ENCODE measurements around the gene LBP.
"Not testable (repeated sequence)": the region's sequence is repeated elsewhere in the genome, so short reads cannot be mapped to it uniquely, and the experiment has no call there.

LBP gene

DNA sequence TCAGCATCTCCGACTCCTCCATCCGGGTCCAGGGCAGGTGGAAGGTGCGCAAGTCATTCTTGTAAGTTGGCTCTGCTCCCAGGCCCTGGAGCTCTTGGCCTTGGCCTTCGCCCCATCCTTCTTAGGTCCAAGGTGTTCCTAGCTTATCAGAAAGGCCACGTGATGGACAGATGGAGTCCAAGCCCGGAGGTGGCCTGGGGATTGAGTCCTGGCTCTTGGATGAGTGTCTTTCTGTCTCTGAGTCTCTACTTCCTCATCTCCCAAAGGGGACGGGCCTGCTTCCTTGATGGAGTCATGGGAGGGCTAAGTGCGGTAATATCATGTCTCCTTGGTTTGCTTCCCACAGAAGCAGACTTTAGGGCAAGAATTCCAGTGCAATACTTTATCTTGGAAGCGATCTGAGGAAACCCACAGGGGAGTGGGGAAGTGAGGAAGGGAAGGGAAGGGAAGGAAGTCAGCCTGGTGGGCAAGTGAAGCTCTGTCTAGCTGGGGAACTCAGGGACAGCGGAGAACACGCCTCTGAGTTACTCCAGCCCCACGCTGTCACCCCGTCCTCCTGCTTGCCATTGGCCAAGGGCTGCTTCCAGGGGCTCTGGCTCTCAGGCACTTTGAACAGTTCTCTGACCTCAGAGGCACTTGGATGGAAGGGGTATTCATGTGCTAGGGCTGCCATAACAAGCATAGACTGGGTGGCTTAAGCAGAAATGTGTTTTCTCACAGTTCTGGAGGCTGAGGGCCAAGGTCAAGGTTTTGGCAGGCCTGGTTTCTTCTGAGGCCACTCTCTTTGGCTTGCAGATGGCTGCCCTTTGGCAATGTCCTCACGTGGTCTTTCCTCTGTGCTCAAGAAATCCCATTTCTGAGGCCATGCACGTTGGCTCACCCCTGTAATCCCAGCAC lies 4.8 kb downstream of the LBP start:
- DNase-seq: no peak

DNA sequence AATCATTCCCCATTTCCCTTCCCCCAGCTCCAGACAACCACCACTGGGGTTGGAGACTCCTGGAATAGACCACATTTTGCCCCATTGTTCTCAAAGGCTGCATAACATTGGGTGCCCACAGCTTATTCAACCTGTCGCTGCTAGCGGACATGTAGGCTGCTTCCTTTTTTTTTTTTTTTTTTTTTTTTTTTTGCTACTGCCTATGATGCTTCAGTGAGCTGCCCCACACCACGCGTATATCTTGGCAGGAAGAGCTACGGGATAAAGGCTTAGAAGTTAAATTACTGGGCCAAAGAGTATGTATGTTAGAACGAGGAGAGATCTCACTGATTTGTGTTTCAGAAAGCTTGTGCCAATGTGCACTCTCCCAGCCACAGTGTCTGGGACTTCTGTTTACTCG lies 7.0 kb downstream of the LBP start:
- no peak for DNase-seq

DNA sequence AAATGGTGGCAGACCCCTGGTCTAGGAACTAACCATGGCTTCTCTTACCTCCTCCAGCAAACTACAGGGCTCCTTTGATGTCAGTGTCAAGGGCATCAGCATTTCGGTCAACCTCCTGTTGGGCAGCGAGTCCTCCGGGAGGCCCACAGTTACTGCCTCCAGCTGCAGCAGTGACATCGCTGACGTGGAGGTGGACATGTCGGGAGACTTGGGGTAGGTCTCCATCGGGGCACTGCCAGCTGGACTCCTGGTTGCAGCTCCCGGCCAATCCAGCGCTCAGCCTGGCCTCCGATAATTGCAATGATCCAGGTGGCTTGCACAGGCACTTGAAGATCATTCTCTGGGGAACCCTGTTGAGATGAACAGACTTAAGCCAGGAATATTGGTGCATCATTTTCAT lies 7.9 kb downstream of the LBP start:
- no peak for DNase-seq

DNA sequence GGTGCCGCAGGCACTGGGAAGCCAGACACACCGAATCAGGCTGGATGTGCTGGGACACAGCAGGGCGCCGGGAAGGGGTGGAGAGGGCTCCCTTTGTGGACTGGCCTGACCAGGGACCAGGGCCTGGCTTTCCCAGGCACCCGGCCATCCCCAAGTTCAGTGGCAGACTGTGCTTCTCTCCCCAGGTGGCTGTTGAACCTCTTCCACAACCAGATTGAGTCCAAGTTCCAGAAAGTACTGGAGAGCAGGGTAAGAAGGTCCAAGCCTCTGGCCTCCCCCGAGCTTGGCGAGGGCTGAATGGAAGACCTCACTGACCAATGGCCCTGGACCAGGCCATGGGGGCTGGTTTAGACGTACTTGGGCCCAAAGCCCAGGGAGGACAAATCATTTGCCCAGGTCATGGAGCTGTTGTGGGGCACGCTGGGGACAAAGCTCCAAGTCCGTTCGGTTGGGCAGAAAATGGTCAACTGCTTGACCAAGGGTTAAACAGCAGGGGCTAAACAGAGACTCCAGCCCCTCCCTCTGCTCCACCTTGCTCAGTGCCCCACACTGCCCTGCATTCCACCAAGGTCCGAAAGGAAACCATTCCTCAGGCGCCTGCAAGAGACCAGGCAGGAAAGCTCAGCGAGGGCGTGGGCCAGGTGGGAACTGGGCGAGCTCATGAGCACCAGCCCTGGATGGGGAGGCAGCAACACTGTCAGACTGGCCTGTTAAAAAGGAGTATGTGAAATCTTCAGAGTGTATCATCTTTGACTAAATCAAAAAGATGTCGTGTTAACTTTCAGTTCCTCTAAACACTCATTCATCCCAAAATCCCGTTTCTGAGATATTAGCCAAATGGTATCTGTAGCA lies 9.1 kb downstream of the LBP start:
- no peak for DNase-seq

DNA sequence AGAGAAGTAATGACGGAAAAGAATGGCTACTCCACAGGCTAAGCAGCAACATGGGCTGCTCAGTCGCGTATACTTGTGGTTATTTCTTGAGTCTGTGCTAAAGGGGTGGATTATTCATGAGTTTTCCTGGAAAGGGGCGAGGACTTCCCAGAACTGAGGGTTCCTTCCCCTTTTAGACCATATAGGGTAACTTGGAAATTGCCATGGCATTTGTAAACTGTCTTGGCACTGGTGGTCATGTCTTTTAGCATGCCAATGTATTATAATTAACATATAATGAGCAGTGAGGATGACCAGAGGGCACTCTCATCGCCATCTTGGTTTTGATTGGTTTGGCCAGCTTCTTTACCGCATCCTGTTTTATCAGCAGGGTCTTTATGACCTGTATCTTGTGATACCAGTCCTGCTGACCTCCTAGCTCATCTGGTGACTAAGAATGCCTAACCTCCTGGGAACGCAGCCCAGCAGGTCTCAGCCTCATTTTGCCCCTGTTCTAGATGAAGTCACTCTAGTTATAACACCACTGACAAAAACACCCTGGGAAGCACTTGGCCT lies 11.4 kb downstream of the LBP start:
- DNase-seq: no peak

DNA sequence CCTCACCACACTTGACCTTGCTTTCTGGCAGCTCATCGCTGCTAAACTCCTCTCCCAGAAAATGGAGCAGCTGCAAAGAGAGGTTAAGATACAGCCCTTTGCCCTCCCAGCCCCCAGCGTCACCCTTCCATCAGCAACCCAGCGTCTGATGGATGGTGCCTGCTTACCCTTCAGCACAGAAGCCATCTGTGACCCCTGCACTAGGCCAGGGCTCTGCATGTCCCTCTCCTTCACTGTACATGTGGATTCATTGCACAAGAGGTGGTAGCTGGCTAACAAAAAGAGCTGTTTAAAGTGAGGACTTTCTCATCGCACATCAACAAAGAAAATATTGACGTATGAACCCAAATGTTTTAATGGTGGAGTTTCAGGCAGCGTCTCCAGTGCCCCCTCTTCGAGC lies 12.3 kb downstream of the LBP start:
- no peak for DNase-seq

DNA sequence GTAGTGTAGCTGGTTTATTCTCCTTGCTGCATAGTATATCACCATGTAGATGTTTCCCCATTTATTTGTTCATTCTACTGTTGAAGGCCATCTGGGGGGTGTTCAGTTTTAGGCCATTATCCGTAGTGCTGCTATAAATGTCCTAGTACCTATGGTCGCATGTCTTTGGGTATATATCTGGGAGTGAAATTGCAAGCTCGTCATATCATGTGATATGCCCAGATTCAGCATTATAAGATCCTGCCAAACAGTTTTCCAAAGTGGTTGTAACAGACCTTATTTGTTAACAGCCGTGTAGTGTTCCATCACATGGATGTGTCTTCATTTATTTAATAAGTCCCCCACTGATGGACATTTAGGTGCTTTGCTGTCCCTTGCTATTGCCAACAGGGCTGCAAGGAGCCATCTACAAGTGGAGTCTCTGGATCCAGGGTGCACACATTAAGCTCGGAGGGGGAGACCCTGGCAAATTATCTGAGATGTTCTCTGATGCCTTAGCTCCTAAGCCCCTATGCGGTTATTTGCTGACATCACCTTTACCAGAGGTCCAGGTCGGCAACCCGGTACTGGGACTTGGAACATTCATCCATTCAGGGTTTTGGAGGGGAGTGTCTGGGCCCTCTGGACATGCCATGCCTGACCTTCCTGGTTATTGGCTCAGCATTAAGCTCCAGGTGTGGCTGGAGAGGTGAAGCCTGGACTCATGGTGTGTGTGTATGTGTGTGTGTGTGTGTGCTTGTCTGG lies 16.9 kb downstream of the LBP start:
- DNase-seq: no peak

DNA sequence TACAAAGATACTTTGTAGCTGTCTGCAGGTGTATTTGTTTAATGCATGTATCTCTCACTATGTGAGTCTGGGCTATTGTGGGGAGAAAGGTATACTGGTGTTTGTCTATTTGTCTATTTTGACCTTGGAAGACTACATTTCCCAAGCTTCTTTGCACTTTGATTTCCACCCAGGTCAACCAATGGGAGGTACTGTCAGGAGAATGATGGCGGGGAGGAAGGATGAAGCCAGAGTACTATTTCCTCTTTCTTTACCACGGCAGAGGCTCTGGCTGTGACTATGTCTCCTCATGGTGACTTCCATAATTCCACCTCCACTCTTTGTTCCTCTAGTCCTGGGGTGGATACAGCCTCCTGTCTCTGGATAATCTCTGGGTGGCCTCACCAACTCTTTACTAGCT lies 23.1 kb downstream of the LBP start:
- DNase-seq: no peak

DNA sequence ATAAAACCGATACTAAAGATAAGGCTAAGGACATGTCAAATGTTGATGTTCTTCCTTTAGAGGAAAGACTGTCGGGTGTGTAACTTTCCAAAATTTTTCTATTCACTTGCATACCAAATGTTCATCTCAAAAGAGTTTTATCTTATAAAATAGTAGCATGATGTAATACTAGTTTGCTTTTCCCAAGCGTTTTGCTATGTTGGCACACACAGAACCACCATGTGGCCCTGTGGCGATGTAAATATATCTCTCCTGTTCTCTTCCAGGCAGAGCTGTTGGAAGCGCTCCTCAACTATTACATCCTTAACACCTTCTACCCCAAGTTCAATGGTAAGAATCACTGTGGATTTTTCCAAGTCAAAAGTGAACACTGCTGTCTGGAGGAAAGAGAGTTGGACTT lies 26.5 kb downstream of the LBP start:
- no peak for DNase-seq

DNA sequence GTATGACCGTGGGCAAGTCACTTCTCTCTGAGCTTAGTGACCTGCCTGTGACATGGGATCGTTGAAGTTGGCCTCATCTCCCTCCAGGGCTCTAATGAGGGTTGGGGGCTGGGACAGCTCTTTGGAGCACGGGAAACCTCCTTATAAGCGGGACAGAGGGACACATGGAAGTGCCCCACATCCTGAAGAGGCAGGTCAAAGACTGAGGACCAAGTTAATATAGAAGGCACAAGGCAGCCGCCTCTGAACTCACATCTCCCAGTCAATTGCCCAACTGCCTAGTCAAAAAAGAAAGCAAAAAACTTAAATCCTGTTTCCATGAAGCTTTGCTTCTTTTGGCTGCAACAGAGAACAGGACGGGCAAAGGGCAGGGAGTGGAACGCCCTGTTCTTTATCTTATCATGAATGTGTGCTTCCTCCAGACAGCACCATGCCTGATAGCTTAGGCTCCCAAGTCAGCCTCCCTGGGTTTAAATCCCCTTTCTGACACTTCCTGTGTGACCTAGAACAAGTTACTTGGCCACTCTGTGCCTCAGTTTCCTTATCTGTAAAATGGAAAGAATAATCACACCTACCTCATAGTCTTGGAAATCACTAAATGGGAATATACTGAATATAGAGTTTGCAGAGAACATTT lies 27.1 kb downstream of the LBP start:
- DNase-seq: no peak

DNA sequence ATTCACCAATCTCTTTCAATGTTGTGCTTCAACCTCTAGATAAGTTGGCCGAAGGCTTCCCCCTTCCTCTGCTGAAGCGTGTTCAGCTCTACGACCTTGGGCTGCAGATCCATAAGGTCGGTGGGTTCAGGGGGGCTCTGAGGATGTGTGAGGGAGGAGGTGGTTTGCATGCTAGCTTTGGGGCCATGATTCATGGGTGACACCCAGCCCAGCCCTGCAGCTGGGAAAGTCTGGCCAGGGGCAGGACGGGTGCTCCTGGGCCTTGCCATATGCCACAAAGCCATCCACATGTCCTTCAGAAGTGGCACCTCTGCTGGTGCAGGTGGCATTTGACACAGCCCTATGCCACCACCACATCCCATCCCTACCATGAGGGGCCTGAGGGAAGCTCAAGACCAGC lies 27.6 kb downstream of the LBP start:
- DNase-seq: no peak

DNA sequence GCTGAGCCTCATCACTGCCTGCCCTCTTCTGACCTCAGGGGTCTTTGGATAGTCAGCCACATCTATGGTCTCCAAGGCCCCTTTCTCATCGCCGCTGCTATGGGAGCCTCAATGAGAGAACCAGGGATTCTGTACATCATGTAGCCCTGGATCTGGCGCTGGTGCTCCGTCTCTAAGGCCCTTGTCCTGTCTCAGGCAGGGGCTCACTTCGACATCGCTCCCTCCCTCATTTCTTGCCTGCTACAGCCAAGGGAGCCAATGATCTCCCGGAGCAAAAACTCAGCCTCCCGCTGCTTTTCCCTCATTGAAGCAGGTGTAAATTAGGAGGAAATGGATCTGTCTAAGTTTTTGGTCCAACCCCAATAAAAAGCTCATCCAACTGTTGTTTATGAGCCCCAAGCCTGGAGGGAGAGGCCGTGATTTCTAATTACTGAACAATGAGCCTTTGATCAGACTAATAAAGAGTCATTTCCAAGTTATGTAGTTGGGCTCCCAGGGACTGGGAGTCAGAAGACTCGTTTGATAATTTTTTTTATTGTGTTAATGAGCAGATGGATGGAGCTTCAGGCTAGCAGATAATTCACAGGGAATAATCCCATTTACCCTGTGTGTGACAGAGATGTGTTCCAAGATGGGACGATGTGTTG lies 30.9 kb downstream of the LBP start:
- no peak for DNase-seq

DNA sequence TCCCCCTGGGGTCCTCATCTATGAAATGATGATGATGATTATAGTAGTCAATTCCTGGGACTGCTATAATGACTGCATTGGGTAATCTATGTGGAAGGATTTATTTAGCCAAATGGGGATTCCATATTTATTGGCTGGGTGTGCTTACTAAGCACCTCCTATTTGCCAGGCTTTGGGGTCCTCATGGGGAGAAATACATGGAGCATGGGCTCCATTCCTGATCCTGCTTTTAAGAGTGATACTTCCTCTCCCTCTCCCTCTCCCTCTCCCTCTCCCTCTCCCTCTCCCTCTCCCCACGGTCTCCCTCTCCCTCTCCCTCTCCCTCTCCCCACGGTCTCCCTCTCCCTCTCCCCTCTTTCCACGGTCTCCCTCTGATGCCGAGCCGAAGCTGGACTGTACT lies 31.6 kb downstream of the LBP start:
- DNase-seq: not testable (repeated sequence)

DNA sequence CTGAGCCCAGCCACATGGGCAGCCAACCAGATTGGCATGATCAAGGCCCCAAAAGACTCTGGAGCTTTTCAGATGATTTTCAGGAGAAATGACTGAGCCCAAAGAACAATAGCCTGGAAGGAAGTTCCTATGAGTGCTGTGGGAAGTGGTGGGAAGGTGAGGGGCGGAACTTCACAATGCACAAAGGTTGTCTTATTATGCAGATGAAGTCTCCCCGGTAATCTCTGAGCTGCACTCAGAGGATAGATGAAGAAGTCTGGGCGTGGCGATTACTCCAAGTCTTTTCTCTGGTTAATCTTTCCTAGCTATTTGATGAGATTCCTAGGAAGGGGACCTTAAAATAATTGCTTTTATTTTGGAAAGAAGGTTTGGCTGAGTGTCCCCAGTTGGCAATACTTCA lies 36.9 kb downstream of the LBP start:
- no peak for DNase-seq

DNA sequence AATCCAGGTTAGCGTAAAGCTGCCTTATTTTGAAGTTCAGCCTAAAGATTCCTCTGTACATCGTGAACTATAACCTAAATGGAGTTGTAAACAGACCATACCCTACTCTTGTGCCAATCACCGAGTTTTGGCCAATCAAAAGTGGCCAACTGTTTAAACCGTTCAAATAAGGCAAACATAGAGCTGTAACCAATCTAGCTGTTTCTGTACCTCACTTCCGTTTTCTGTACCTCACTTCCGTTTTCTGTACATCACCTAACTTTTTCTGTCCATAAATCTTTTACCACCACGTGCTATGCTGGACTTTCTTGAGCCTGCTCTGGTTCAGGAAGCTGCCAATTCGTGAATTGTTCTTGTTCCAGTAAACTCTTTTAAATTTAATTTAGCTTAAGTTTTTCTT lies 39.7 kb downstream of the LBP start:
- DNase-seq: no peak

DNA sequence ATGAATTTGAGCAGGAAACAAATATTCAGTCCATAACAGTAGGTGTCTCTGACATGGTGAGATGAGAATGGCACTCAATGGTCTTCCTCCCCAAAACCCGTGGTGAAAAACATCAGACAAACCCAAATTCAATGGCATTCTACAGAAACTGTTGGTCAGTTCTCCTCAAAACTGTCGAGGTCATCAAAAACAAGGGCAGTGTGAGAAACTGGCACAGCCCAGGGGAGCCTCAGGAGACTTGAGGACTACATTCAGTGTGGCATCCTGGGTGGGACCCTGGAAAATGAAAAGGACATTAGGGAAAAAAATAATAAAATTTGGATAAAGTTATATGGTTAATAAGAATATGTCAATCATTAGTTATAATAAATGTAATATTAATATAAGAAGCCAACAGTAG lies 40.6 kb downstream of the LBP start:
- DNase-seq: no peak

DNA sequence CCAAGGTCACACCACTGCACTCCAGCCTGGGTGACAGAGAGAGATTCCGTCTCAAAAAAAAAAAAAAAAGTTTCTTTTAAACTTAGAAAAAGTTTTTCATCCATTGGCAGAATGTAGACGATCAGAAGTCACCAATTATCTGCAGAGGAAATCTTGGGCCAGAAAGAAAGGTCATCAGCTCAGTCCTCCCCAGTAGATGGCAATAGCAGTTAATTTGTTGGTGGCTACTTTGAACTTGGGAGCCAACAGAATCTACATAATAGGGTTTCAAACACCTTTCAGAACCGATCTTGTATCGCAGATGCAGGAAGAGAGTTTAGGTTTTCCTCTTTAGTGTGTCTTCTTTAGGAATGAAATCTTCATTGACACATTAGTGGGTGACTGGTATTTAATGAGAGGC lies 41.7 kb downstream of the LBP start:
- DNase-seq: no peak

DNA sequence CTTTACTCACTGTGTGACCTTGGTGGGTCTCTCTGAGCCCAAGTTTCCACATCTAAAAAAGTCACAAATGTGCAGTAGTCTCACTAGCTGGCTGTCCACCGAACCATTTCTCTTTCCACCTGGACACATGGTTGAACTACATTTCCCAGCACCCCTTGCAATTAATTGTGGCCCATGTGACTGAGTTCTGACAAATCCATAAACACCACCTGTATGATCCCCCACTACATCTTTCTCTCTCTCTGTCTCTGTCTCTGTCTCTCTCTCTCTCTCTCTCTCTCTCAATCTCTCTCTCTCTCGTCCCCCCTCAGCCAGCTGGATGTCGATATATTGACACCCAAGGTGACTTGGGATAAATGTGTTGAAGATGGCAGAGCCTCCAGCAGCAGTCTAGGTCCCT lies 46.1 kb downstream of the LBP start:
- DNase-seq: no peak

DNA sequence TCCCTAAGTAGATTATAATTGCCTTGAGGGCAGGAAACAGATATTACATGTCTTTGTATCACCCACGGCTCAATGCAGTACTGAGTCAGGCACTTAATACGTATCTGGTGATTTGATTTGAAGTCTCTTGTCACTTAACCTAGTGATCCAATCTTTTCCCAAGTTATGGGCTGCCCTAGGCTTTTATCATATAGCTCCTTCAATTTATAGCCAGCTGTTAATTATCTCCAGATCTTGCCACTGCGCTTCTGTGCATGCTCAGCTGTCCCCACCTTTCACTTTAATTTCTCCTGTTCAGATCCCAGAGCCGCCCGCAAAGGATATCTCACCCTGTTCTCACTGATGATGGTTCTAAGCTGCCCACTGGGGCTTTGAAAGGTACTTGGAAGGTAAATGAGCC lies 47.0 kb downstream of the LBP start:
- DNase-seq: no peak

DNA sequence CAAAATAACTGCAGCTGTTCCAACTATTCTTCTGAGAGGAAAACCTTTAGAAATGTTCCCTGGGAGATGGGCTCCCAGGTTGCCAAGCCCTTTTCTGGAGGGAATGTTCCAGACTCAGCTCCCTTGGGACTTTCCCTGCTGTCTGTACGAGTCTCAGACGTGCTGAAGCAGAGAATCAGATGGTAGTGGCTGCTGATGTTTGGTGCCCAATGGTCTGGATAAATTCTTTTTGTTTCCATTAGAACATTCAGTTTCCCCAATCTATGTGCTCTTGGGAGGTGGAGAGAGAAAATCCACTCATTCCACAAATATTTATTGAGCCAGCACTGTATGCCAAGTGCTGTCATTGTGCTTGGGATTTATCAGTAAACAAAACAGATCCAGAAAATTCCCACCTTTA lies 48.9 kb downstream of the LBP start:
- DNase-seq: no peak

DNA sequence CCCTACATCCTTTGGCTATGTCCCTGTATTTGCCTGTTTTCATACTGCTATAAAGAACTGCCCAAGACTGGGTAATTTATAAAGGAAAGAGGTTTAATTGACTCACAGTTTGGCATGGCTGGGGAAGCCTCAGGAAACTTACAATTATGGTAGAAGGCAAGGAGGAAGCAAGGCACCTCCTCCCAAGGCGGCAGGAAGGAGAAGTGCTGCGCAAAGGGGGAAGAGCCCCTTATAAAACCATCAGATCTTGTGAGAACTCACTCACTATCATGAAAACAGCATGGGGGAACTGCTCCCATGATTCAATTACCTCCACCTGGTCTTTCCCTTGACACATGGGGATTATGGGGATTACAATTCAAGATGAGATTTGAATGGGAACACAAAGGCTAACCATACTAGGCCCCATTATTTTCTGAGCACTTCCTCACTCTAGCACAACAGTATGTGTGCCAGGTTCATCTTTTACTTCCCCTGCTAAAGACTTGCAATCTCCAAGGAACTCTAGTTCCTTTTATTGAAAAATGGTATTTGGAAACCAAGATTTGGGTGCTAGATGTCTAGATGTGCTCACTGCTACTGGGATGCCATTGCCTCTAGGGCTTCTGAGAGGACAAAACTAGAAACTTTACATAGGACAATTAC lies 49.6 kb downstream of the LBP start:
- DNase-seq: not testable (repeated sequence)

DNA sequence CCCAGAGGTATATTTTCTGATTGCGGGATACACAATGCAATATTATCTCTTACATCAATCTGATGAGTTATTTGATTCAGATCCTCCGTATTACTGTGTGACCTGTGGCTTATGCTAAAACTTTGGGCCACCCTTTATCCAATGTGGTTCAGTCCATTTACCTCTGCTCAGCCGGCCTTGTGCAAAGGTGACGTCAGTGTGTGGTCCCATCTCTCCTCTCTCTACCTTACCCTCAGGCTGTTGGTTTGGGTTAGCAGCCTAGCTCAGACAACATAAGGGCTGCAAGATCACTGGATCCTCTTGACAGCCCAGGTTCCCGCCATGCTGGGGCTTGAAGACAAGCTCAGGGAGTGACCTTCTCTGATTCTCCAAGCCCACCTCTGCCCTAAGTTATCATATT lies 55.8 kb downstream of the LBP start:
- no peak for DNase-seq

Data from NCI-H2081 (cell line).